ENCODE data around the gene CLCN5.

DNA sequence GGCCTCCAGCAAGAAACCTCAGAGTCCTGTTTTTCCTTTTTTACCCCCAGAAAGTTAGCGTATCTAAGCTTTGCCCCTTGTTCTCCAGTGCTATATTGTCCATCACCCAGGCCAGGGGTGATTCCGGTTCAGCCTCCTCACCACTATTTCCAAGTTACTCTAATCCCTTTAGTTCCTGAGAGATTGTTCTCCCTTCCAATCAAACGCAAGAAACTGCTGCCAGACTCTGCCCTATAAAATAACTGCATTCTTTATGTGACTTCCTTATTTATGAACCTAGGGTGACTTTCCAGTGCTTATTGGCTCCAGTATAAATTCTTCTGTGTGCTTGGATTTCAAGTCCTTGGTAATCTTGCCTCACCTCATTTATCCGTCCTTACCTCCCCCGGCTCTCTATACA is 65.7 kb downstream of the CLCN5 start:
- TF ChIP-seq, protein P1, sequence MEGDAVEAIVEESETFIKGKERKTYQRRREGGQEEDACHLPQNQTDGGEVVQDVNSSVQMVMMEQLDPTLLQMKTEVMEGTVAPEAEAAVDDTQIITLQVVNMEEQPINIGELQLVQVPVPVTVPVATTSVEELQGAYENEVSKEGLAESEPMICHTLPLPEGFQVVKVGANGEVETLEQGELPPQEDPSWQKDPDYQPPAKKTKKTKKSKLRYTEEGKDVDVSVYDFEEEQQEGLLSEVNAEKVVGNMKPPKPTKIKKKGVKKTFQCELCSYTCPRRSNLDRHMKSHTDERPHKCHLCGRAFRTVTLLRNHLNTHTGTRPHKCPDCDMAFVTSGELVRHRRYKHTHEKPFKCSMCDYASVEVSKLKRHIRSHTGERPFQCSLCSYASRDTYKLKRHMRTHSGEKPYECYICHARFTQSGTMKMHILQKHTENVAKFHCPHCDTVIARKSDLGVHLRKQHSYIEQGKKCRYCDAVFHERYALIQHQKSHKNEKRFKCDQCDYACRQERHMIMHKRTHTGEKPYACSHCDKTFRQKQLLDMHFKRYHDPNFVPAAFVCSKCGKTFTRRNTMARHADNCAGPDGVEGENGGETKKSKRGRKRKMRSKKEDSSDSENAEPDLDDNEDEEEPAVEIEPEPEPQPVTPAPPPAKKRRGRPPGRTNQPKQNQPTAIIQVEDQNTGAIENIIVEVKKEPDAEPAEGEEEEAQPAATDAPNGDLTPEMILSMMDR (IDR thresholded peaks at IDR 0.05; ENCODE audit: low read depth, low read length, poor library complexity, severe bottlenecking): no peak
- no peak for TF ChIP-seq EZH2phosphoT487 (IDR thresholded peaks at IDR 0.05; ENCODE audit: borderline replicate concordance, low read length)
